ENCODE results near the gene TEKT1.
"Not testable (repeated sequence)": the region's sequence is repeated elsewhere in the genome, so short reads cannot be mapped to it uniquely, and the experiment has no call there.

Gene TEKT1

DNA sequence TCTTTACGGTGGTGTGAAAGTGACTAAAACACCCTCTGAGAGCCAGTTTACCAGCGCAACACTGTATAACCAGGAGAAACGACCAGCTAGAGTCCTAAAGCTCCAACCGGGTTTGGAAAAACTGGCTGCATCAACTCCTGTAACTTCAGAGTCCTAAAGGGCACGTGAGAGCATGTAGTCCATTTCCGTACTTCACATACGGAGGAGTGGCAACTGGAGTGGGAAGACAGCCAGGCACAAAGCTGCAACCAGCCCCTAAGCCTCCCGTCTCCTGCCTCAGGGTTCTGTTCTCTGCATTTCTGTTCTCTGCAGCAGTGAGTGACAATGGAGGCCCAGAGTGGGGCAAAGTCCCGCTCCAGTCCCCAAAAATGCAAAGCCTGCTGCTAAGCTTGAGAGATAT is 19.2 kb downstream of the TEKT1 start:
- DNase-seq: no peak

DNA sequence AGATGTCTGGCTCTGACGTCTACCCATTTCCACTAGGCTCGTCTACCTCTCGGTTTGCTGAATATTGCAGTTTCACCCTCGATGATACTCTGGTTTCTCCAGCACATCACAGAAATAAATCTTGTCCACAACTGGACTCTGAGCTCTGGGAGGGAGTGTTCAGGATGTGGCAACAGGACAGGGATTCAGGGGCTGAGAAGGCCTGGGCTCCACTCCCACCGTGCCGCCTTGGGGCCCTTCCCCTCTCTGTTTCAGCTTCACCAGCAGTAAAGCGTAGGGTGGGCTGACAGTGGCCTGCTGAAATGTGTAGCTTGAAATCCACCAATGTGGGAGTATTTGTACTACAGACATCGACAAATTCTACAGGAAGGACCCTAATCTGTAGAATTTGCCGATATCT is 20.0 kb downstream of the TEKT1 start:
- DNase-seq: no peak

DNA sequence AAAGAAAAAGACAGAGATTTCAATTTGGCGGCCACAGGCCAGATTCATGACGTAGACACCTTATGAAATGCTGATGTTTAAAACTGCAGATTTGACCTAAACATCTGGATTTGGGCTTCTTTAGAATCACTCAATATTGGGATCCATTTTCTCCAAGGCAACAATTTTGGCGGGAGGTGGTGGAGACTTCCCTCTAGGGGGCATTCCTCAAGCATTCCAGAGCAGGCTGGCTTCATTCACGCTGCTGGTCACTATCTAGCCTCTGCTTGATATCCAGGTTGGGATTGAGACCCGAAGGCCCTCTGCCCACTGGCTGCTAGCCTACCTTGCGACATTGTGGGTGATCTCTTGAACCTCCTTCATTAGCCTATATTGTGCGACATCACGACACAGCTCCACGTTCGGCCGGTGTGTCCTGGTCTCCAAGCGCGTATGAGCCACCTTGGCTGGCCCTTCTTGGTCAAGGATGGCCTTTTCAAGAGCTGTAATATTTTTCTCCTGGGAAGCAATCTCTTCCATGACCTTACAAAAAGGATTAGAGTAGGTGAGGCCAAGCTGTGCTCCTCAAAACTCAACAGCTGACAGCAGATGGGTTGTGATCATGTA is 31.0 kb downstream of the TEKT1 start:
- DNase-seq: no peak

DNA sequence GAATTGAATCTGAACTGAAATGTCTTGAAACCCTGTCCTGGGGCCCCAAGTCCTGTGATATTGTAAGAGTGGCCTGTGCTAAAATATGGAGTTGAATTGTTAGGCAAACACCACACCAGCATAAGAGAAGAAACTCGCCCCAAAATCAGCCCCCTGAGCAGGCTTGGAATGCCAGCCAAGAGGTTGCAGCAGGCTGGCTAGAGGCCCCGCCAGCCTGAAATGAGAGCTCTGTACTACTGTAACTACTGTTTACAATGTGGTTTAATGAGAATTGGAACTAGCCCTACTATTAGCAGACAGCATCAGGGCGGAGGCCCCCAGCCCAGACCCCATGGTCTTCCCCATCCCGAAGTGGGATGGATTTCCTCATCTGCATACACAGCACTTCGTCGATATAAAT is 31.8 kb downstream of the TEKT1 start:
- no peak for DNase-seq

DNA sequence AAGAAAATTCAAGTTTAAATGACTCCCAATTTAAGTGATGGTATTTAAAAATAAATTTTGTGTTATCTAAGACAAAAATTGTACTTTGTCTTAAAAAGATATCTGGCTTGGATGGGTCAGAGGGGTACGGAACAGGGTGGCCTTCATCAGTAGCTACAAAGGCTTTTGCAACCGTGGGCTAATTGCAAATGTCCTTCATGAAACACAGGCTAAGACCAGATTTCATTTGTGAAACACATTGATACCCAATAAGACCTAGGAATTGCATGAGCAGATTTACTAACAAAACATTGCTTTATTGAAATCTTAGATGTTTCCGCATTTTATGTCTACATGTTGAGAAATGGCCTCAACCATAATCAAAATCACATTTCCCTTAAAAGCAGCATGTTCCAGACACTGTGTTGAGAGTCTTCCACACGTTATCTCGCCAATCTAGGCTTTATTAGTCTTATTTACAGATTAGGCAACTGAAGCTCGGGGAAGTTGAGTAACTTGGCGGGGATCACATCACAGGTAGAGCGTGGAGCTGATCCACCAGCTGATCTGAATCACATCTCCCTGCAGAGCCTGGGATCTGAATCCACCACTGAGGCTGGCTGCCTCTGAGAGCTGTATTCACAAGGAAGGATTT is 33.7 kb downstream of the TEKT1 start:
- no peak for DNase-seq

DNA sequence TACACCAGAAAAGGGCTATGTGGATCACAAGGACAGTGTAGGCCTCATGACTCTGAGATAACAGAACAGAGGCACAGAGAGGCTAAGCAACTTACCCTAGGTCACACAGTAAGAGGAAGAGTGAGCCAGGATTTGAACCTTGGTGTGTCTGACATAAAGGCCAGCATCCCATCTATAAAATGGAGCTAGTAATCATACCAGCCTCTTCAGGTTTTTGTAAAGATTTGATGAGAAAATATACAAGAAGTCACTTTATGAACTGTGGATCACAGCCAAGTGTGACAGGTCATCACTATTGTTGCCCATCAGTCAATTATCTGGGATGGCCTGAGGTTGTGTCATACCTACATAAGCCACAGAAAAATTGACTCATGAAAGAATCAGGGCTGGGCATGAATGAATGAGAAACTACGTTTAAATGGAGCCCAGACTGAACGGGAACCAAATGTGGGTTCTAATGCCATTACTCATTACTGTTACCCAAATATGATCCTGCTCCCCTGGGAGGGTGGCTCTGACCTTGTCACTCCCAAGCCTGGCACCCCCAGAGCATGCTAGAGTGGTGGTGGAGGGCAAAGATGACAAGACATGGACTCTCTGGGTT is 34.5 kb downstream of the TEKT1 start:
- no peak for DNase-seq

DNA sequence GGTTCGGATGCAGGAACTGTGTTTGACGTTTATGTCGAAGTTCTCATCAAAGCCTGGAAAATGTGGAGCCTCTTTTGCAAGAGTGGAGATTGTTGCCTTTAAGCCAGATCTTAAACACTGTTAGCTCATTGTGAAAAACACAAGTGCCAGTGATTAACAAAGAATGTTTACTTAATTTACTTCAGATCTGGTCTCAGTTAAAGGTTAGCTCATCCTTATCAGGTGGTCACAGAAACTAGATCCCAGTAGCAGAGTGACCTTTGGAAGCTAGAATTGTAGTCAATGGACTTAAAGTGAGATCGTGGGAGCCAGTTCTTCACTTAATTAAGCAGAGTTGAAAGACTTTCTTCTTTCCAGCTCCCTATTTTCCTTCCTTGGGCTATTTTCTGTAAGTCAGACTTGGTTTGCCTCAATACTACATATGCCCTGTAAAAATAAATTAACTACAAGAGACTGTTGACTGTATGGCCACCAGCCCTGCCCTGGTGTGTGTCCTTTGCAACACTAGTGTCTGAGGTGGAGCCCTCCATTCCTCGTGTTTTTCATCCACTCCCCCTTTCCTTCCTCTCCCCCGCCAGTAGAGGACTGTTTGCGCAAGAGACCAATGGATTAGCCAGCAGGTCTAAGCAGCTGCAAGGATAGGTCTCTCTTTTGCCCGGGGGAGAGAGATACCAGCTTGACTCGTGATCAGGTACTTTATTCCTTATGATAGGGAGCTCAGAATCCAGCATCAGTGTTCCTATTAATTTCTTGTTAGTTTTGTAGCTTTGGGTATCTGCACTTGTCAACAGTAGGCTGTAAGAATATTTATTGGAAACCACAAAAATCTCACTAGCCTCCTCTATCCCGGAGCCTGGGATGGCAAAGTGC is 35.3 kb downstream of the TEKT1 start:
- no peak for DNase-seq

DNA sequence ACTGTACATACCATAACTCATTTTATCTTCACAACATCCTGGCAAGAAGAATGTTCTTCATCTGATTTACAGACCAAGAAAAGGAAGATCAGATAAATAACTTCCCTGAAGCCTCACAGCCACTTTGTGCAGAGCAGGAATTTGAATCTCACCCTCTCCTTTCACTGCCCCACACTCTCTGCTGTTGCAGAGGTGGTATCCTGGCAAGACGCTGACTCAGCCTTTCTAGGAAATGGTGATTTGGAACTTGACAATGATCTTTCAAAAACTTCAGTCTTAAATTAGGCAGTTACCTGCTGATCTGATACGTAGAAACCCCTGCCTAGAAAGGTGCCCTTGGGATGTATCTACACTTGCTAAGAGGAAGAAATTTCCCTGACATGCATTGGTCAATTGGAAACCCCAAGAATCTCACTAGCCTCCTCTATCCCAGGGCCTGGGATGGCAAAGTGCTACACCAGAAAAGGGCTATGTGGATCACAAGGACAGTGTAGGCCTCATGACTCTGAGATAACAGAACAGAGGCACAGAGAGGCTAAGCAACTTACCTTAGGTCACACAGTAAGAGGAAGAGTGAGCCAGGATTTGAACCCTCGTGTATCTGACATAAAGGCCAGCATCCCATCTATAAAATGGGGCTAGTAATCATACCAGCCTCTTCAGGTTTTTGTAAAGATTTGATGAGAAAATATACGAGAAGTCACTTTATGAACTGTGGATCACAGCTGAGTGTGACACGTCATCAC is 37.6 kb downstream of the TEKT1 start:
- DNase-seq: no peak

DNA sequence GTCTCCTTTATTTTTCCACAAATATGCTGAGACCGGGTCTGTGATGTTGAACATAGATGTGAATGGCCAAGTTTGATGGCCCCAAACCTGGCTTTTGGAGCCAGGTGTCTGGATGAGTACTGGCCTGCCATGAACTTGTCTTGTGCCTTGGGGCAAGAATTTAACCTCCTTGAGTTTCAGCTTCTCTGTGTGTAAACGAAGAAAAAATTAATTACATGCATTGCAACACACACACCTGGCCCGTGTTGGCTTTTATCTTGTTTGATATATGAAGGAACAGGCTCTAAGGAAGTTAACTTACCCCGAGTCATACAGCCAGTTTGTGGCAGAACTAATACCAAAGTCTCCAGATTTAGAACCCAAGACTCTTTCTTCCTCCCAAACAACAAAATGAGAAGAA is 42.4 kb downstream of the TEKT1 start:
- DNase-seq: no peak

DNA sequence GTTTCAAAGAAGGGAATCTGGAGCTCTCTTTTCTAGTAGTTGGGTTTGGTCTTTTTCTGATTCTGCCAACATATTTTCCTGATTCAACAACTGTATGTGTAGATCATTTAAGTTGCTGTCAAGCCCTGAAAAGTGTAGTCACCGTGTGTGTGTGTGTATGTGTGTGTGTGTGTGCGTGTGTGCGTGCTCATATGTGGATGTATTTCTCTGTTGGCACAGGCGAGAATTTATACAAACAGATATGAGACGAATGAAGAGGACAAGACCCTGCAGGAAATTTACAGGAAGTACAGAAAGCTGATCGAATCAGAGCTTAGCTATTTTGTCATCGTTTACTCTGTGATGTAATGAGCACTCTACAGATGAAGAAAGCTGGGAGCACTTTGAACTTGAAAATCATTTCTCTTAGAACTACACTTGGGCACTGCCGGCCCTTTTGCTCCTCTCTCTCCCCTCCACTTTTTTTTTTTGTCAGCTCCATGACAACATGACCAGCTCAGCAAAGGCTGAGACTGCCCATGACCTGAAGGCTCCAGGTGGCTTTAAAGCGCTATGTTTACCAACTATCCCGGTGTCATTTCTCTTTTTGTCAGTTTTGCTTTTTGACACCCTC is 44.3 kb downstream of the TEKT1 start:
- DNase-seq: no peak

DNA sequence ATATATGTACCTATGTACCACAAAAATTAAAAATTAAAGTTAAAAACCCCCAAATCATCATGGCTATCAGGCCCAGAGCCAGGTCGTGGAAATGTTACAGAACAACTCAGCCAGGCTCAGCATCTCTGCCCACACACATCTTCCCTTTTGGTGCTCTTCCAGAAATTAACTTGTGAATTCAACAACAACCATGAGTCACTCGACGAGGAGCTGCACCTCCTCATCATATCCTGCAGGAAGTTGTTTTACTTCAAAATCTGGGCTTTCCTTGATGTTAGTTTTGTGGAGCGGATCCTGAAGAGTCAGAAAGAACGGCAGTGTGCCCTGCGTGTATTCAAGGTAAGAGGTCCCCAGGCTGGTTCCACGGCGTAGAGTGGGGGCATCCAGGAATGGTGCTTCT is 44.9 kb downstream of the TEKT1 start:
- no peak for DNase-seq

DNA sequence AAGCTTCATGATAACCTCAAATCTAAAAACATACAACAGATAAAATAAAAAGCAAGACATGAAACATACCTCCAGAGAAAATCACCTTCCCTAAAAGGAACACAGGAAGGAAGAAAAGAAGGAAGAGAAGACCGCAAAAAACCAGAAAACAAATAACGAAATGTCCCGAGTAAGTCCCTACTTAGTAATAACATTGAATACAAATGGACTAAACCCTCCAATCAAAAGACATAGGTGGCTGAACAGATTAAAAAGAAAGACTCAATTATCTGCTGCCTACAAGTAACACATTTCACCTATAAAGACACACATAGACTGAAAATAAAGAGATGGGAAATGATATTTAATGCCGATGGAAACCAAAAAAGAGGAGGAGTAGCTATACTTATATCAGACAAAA is 49.3 kb downstream of the TEKT1 start:
- DNase-seq: no peak

DNA sequence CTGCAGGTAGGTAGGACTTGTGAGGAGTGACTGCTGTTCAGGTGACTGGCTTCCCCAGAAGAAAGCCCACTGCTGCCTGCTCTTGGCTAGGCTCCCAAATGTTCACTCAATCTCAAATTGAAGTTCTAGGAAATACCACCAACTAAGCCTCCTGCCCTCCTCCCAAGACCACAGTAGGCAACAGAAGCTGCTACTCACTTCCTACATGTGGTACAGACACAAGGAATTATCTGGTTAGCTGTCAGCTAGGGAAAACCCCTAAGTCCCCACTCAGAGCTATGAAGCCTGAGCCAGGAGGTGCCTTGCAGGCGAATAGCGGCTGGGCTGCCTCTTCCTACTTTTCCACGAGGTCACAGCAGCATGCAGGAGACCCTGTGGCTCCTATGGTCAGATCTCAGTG is 50.6 kb downstream of the TEKT1 start:
- DNase-seq: no peak

DNA sequence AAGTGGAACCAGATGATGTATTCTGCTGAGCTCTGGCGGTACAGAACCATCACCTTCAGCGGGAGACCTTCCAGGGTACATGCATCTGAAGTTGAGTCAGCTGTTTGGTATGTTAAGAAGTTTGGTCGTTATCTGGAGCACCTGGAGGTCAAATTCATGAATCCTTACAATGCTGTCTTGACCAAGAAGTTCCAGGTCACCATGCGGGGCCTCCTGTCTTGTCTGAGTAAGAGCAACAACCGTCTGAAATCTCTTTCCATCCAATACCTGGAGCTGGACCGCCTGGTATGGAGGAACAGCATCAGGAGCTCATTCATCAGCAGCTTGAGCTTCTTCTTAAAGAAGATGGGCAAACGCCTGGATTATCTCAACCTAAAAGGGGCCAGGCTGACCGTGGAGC is 51.5 kb downstream of the TEKT1 start:
- no peak for DNase-seq

DNA sequence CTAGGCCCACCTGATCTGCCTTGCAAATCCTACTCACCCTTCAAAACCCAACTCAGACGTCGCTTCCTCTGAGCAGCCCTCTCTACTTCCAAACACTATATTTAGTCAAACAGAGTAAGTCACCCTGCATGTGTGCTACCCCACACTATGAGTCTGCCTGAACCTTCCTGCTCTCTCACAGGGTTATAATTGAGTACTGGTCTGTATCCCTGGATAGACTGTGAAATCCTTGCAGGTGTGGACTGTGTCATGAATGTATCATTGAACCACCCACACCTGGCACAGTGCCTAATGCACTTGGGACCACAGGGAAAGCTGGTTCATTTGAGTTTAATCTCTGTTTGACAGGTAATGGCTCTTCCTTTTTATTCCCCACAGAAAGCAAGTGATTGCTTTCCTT is 52.1 kb downstream of the TEKT1 start:
- no peak for DNase-seq

DNA sequence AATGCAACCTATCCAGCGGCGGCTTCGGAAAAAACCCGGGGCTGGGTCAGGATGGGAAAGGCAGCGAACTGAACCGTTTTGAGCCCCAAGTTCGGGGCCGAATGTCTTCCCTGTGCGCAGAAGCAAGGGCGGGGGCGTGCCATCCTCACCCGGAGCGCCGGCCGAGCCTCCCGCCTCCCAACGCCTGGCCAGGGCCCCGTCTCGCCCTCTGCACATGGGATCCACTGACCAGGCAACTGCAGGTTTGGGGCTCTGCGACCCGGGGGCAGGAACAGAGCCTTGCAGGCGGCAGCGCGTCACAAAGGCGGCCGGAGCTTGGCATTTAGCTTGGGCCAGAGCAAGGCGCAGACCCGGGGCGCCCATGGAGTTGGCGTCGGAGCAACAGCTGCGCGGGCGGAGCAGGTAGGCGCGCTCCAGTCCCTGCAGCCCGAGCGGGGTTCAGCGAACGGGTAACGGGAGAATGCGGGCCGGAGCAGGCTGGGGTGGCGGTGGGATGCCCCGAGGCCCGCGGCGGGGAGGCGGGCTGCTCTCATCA is 55.6 kb downstream of the TEKT1 start, which contains the start of gene FBXO39:
FBXO39 (plus strand) TSS at position 345 of the 535 bp plus-strand sequence. CDS start 3,654 bp downstream, outside the sequence.
- DNase-seq: no peak

DNA sequence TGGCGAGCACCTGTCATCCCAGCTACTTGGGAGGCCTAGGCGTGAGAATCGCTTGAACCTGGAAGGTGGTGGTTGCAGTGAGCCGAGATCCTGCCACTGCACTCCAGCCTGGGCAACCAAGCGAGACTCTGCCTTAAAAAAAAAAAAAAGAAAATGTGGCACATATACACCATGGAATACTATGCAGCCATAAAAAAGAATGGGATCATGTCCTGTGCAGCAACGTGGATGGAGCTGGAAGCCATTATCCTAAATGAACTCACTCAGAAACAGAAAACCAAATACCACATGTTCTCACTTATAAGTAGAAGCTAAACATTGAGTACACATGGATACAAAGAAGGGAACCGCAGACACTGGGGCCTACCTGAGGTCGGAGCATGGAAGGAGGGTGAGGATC is 56.6 kb downstream of the TEKT1 start:
- DNase-seq: not testable (repeated sequence)

DNA sequence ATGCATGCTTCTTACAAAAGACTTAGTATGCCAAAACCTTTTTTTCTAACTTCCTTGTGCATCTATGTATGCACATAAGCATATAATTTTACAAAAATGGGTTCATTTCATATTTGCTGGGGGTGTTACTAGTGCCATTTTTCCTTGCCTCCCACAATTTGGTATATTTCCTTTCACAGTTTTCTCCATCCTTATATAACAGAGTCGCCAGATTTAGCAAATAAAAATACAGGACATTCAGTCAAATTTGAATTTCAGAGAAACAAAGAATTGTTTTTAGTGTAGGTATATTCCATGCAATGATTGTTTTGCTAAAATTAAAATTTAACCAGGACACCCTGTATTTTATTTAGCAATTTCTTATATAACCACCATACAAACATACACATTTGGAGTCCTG is 59.5 kb downstream of the TEKT1 start:
- DNase-seq: no peak

DNA sequence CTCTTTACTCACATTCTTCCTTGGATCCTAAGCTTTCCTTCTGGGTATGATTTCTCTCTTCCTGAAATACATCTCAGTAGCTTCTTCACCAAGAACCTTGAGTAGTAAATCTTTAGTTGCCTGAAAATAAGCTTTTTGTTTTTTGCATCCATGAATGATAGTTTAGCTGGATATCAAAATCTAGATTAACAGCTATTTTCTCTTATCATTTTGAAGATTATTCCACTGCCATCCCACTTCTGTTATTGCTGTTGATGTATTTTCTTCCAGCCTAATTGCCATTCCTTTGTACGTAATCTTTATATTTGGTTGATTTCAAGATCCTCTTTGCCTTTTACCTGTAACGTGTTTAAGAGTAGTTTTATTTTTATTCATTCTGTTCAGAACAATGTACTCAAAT is 63.1 kb downstream of the TEKT1 start:
- no peak for DNase-seq

DNA sequence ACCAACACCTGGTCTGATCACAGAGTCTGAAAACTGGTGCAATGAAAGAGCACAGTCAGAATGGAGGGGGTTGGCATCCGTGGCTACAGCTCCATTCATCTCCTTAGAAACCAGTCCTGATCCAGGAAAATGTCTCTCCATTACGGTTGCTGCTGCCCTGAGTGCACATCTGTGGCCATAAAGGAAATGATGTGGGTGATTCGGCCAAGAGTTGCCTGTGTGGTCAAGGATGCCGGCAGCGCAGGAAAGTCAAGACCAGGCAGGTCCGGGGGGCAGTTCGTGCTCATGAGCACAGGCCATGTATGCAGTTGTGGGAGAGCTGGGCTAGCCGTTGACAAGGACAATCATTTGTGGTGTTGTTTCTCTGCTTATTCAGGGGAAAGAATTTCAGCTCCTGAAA is 69.8 kb downstream of the TEKT1 start:
- no peak for DNase-seq

DNA sequence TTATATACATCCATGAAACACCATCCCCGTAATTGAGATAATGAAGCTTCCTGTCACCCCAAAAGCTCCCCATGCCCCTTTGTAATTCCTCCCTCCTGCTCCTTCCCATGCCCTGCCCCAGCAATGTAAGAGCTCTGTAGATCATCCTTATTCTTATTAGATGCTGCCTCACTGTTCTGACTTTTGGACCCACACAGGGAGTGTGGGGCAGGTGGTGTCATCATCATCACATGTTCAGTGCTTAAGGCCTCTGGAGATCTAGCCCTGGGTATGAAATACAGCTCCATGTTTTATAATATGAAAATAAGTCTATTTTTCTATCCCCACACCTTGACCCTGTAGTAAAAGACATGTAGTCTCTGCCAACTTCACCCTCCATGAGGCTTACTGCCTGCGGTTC is 73.8 kb downstream of the TEKT1 start:
- DNase-seq: no peak

DNA sequence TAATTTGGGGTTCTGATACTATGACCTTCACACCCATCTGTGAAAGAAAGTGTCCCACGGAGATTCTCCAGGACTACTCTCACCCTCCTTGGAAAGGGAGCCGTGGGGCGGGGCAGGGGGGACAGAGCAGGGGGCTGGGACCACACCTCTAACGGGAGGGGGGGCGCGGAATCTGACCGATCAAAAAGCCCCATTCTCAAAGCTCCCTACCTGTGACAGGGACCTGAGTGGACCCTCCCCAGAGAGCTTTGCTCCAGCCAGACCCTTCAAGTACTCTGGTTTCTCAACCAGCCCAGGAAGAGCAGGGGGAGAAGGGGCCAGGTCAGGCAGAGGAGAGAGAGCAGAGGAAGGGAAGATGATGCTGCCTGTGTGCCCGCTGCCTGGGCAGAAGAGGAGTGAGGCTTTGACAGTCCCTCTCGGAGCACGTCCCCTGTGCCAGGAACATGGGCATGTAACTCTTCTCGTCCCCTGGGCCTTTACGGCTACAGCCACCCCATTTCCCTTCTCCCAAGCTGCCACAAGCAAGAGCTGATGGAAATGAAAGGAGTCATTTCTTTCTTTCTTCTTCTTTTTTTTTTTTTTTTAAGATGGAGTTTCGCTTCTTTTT is 75.0 kb downstream of the TEKT1 start:
- no peak for DNase-seq

All from GOT3 (cell line).